ENCODE data around the gene BTD.
"Not testable (repeated sequence)": the region's sequence is repeated elsewhere in the genome, so short reads cannot be mapped to it uniquely, and the experiment has no call there.

BTD gene, protein sequence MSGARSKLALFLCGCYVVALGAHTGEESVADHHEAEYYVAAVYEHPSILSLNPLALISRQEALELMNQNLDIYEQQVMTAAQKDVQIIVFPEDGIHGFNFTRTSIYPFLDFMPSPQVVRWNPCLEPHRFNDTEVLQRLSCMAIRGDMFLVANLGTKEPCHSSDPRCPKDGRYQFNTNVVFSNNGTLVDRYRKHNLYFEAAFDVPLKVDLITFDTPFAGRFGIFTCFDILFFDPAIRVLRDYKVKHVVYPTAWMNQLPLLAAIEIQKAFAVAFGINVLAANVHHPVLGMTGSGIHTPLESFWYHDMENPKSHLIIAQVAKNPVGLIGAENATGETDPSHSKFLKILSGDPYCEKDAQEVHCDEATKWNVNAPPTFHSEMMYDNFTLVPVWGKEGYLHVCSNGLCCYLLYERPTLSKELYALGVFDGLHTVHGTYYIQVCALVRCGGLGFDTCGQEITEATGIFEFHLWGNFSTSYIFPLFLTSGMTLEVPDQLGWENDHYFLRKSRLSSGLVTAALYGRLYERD

DNA sequence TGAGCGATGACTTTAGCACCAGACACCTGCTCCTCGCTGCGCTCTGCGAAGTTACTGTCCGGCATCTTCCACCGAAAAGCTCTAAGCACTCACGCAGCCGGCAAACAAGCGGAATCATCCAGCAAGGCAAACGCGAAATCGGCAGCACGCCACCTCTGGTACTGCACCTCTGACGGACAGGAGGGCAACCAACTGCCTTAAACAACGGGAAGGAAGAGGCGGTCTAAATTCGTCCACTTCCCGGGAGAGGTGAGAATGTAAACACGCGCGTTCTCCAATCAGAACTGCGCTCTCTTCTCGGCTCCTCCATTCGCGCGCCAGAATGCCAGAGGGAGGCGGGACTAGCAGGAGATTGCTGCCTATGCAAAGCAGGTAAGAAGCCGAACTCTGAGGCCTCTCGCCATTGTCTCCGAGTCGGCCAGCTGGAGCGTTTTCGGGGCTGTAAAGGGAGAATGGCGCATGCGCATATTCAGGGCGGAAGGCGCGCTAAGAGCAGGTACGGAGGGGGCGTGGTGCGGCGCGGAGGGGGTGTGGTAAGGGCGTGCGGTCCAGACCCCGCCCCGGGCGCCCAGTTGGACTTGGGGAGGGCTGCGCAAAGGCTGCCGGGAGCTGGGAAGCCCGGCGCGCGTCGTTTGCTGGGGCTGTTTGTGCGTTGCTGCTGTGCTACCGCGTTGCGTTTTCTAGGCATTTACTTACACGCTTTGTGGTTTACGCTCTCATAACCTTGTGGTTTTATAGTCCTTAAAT is at the start of gene BTD, which contains the start of gene HACL1:
TSS of gene BTD (plus strand) at position 347 of the 747 bp plus-strand sequence. CDS start 33,695 bp downstream, outside the sequence.
TSS of gene HACL1 (minus strand) at position 171 of the 747 bp plus-strand sequence. CDS start at position 65, 106 bp downstream.
- peak; percentile 98 for DNase-seq

DNA sequence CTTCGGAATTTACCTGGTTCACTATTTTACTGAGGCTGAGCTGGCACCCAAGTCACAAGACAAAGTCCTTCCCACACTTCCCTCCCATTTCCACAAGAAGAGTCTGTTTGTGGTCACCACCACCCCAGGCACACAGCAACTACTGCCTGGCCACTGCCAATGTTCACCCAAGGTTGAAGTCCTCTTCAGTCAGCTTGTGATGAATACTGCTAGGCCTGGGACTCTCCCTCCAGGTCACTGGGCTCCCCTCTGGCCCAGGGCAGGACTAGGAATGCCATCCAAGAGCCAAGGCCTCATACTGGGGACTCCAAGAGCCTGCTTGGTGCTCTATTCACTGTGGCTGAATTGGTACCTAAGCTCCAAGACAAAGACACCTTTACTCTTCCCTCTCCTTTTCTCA is 49.6 kb upstream of the BTD start:
- DNase-seq = no peak

DNA sequence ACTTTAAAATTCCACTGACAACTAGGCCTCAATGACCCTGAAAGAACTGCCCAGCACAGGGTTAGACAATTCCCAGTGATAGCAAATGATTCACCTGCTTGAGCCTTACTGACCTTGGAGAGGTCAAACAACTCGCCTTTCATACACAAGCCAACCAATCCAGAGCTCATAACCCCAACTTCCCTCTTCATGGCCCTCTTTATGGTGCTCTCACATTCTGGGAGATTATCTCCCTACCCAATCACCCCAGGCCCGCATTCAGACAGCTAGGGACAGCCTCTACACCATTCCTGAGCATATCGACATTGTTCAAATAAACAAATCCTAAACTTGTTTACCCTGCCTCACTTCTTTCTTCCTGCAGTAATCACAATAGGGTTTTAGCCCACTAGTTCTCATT is 47.8 kb upstream of the BTD start:
- DNase-seq = no peak

DNA sequence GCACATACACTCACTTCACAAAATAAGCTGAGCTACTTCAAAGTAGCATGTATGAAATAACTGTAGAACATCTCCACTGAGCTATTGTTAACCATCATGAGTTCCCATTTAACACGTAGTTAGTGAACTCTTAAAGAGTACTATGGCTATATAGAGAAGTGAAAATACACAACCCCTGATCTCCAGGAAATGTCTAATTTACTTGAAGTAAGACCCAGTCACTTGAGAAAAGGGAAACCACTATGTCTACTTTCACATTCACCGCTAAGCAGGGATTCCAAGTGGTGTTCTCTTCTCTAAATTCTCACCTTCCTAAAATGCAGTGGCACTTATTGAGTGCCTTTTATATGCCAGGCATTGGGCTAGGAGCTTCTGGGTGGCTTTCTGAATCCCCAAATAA is 45.0 kb upstream of the BTD start:
- DNase-seq = peak; percentile 40

DNA sequence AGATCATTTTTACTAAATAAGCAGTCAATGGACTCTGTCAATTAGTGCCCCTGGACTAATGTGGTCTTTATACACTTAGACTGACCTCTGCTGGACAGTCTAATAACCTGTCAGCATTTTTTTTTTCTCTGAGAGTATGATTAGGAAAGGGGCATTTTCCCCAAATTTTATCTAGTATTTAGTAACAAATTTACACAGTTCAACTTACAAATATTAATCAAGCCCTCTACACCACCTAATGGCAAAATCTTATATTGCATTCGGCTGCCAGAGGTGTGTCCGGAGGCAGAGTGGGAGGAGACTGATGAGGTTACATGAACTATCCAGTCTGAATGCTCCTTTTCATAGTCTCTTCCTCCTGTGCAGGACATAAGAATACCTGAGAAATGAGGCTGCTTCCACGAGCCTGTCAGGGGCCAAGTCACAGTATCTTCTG is 44.0 kb upstream of the BTD start:
- peak; percentile 88 for DNase-seq

DNA sequence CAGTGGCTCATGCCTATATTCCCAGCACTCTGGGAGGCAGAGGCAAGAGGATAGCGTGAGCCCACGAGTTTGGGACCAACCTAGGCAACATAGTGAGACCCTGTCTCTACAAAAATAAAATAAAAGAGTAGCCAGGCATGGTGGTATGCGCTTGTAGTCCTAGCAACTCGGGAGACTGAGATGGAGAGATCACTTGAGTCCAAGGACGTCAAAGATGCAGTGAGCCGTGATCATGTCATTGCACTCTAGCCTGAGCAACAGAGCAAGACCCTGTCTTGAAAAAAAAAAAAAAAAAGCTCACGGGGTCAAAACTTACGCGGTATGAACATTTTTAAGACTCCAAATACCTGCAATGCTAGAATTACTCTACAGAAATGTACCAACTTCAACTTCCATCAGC is 43.0 kb upstream of the BTD start:
- no peak for DNase-seq

DNA sequence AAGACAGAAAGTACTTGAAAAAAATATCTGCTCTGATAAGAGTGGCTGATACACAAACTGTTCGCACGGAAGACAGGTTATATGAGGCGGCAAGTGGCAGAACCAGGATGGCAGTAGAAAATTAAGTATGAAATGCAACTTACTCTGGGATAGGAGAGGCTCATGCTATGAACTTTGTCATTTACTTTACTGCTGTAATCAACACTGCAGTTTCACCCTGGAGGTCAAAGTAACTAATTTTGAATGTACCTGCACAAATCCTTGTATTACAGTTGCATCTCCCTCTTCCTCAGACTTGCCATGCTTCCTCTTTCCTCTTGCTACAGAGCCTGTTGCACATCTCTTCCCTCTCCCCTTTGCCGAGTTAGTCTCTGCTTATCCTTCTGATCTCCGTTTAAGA is 39.0 kb upstream of the BTD start:
- DNase-seq = no peak

DNA sequence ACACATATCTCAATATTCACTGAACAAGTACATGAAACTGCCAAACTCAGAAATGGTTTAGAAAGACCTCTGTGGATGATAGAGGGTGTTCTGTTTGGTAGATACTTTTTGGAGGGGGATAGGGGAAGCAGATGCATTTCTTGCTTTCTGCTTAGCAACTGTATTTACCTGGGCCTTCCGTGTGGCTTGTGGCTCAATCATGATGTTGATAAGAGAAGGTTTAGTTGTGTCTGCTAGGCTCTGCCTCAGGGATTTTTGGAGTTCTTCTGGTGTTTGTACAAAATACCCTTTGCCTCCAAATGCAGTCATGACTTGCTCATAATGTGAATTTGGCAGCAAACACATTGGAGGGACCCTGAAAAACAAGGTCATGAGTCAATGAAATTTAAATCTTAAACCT is 38.4 kb upstream of the BTD start:
- DNase-seq = no peak

DNA sequence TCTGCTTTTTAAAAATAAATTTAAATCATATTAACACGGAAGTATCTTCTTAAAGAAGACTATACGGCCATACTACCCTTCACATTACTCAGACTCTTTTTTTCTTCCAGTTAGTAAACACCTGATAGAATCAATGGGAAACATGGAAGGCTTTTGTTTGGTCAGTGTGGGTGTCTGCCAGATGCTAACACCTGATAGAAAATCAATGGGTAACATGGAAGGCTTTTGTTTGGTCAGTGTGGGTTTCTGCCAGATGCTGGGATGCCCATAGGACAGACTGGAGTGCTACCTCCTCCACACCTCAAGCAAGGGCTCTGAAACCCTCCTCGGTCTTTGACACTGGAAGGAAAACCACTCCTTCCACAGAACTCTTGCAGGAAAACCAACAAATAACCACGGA is 29.4 kb upstream of the BTD start:
- no peak for DNase-seq

DNA sequence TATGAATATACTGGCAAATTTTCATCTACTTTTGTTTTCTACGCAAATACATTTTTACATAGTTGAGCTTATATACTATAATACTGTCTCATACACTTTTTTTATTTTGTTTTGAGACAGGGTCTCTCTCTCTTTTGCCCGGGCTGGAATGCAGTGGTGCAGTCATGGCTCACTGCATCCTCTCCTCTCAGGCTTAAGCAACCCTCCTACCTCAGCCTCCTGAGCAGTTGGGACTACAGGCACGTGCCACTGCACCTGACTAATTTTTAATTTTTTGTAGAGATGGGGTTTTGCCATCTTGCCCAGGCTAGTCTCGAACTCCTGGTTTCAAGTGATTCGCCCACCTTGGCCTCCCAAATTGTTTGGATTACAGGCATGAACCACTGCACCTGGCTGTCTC is 26.1 kb upstream of the BTD start:
- no peak for DNase-seq

DNA sequence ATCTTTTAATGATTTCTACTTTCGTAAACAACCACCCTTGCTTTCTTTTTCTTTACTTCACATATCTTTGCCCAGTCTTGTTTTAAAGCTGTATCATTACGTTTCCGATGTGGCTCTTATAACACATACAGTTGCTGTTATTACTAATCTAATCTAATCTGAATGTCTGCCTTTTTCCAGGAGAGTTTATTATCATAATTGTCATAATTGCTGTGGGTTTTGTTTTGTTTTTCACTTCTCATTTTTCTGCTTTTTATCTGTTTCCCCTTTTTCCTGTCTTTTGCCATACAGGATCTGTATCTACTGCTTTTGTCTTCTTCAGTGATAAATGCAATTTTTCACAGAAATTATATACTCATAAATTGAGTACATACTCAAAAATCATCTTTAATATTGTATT is 25.1 kb upstream of the BTD start:
- DNase-seq = no peak

DNA sequence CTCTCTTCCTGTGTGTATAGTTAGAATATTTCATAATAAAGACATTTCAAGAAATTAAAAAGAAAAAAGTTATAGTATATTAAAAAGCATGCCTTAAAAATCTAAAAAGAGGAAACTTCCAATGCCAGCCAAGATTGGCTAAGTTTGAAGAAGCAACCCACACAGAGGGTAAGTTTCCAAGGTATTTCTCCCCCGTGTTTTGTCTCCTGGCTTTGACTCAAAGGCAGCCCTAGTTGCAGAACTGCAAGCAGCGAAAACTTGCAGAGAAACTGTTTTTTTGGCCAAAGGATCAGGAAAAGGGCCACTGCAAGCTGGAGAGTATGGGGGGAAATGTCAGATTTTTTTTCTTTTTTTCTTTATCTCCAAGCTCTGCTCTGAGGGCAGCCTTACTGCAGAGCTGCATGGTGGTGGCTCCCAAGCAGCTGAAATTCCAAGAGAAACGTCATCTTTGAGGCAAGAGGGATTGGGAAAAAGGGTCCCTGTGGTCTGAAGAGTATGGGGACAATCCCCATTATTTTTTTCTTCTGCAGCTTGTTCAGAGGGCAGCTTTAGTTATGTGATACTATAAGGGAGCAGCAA is 23.2 kb upstream of the BTD start:
- no peak for DNase-seq

DNA sequence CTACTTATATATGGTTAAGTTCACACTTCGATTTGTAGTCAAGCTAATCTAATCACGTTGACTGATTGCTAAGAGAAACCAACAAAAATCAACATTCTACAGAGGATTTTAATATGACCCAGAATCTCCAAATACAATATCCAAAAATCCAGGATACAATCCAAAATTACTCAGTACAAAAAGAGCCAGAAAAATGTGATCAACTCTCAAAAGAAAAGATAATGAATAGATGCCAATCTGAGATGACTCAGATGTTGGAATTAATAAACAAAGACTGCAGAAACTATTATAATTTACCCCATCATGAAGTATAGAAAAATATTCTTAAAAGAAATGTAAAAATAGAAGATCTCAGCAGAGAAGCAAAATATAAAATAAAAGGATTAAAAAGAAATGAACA is 22.5 kb upstream of the BTD start:
- no peak for DNase-seq

DNA sequence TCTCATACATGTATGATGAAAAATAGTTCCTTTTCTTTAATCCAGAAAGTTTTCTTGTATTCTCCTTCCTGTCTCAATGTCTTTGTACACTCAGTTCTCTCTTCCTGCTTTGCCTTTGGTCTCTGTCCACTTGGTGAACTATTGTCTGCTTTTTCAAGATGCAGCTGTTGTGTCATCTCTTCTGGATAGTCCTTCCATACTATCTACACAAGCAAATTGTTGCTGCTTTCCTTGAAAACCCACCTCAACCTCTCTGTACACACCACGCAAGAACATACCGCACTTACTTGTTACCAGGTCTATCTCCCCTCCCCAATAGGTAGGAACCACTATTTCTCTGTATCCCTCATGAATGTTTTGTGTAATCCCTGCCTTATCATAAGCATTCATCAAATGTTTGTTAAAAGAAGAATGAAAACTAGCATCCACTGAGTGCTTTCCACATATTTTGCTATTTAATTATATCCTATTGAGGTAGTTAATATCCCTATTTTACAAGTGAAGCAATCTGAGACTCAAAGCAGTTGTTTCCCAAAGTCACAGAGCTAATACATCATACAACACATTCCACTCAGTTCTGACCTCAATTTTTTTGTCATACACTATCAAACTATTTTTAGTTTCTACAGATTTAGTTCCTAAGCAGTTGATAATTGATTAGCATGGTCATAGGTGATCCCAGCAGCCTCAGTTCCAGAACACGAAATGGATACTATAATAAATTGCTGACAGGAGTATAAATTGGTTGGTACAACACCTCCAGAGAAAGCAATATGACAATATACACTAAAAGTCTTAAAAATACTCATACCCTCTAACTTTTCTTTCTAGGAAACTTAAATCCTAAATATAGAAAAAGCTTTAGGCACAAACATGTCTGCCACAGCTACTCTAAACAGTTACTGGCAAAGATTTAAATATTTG is 19.8 kb upstream of the BTD start:
- DNase-seq = no peak

DNA sequence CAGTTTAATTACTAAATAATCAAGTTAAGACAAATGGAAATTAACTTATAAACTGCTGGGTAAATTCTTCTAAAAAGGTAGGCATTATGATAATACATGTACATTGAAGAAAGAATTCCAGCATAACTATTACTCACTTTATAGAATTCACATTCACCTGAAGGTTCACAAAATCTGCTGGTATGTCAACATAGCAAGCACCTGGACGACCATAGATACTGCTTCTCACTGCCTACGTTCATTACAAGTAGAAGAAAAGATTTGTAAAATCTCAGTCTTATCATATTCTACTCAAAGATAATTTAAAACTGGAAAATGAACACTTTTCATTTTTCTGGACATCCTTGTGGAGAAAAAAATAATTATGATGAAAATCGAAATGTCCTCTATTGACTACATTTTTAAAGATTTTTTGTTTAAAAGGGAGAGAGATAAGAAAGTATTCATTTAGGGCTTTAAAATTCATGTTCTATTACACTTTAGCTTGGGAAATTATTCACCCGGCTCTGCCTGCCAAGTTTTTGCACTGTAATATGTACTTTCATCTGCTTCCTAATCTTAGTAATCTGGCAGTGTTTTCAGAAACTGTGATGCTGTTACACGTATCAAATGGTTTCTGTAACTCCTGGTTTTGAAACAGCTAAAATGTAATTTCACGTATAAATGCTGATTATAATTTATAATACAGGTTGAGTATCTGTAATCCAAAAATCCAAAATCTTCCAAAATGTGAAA is 16.3 kb upstream of the BTD start:
- no peak for DNase-seq

DNA sequence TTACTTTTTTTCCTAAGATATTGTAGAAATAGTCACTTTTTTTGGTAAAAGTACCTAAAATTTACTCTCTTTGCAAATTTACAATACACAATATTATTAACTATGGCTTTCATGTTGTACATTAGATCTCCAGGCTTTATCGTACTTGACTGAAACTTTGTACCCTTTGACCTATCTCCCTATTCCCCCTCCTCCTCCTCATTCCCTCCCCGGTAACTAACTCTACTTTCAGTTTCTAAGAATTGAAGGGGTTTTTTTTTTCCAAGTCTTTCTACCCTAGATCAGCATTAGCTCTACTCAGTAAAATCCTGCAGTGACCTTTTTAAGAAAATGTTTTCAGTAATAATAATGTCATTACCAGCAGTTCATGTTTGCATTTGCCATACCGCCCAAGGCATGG is 10.3 kb upstream of the BTD start:
- no peak for DNase-seq

DNA sequence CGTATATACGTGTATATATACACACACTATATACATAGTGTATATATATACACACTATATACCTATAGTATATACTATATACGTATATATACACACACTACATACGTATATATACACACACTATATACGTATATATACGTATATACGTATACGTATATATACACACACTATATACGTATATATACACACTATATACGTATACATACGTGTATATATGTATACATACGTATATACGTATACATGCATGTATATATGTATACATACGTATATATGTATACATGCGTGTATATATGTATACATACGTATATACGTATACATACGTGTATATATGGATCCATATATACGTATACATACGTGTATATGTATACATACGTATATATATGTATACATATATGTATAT is 9.6 kb upstream of the BTD start:
- no peak for DNase-seq

DNA sequence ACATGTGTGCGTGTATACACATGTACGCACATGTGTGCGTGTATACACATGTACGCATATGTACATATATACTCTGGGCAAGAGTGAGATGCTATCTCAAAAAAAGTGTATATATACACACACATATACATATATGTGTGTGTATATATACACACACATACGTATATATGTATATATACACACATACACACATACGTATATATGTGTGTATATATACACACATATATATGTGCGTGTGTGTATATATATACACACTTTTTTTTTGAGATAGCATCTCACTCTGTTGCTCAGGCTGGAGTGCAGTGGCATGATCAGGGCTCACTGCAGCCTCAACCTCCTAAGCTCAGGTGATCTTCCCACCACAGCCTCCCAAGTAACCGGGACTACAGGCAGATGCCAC is 8.6 kb upstream of the BTD start:
- no peak for DNase-seq

DNA sequence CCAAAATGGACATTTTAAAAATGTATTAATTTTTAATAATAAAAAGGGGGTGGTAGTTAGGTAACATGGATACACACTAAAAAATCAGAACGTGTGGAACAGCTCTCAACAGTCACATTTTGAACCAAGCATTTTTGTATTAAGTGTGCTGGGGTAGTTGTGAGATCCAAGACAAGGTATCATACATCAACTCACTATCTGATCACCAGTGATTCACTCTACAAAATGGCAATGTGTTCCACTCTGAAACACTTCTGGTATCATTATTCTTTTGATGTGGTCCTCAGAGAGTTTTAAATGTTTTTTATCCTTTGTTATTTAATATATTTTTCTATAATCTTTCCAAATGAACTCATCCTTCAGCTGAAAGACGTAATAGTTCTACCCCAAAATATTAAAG is 5.6 kb upstream of the BTD start:
- DNase-seq = no peak

DNA sequence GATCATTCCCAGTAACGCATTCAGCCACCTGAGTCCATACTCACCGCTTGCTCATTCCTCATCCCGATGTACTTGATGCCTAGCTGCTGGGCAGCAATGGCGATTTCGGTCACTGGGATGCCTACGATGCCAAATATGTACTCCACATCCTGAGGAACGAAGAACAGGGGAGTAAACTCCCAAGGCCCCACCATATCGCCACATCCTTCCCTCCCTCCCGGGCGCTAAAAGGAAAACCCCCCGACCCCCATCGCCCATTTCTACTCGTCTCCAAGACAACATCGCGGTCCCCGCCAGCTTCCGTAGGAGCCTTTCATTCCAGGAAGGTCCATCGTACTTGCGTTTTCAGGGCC is 523 bp upstream of the BTD start:
- no peak for DNase-seq

DNA sequence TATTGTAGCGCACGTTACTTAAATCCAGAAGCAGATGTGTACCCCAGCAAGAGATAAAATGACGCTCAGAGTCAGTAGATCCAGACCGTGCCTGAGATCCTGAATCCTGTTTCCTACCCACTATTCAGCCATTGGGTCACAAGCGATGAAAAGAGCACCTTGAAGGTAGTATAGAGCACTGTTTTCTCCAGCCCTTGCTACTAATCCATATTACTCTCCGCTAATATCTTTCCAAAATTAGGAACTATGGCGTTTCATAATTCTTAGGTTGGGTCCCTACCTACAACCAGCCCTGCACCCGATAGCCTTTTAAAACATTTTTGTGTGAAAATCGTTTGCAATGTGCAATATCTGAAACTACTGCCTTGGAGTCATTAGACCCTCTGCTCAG is 596 bp downstream of the BTD start:
- DNase-seq = no peak

DNA sequence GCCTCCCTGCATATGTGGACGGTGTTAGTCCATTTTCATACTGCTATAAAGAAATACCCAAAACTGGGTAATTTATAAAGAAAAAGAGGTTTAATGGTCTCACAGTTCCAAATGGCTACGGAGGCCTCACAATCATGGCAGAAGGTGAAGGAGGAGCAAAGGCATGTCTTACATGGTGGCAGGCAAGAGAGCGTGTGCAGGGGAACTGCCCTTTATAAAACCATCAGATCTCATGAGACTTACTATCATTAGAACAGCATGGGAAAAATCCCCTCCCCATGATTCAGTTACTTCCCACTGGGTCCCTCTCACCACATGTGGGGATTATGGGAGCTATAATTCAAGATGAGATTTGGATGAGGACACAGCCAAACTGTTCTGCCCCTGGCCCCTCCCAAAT is 1.3 kb downstream of the BTD start:
- DNase-seq = not testable (repeated sequence)

Data from CD4-positive, alpha-beta T cell treated with Interleukin-10 for 1 hour (primary cell).